Putamen (tissue), 1 donor: ENCODE data around the gene JMJD1C.

Experiments
- DNase-seq: peaks from one replicate; pipeline ENCODE4 v3.0.0-alpha.2; 2016; ENCODE audit warnings: low spot score

The JMJD1C gene

DNA sequence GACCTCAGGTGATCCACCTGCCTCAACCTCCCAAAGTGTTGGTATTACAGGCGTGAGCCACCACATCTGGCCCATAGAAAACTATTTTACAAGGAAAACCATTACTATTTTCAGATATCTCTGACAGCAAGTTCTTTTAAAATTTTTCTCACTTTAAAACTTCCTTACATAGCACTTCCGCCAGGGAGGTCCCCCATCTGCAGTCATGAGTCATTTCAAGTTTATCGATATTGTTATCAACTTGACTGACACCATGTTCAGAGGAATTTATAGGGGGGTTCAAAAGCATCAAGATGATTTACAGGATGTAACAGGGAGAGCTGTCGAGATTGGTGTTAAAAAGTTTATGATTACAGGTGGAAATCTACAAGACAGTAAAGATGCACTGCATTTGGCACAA, 243.8 kb downstream of the JMJD1C start:
- no peak for DNase-seq

DNA sequence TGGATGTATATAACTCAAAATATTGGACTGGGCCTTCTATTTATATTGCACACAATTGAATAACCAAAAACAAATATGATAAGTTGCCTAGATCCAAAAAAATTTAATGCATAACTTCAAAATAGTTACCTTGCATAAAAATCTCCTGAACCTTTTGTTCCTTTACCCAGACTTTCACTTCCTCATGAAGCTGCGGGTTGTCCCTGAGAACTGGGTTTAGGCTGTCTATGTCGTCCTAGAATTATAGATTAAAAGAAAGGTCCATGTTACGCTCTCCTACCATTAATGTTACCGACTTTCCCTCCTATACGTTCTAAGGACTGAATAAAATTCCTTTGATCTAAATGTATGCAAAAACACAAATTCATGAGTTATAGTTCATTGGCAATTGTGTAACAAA, 246.0 kb downstream of the JMJD1C start:
- no peak for DNase-seq

DNA sequence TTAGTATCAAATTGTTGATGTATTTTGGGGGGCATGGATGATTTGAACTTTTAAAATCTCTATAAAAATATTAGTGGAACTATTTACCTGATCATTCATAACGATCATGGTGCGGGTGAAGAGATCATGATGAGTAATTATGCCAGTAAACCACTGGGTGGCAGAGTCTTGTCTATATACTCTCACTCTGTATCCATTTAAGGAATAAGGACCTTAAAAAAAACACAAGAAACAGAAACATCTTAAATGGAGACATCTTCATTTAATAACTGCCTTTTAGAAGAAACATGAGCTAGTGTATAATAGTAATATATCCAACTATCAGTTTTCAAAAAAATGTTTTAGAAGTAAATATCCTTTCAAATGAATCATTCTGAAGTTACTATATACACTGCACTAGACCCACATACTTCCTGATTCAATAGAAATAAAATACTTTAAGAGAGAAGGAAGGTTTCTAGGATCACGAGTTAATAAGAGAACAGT, 248.6 kb downstream of the JMJD1C start:
- peak; percentile 52 for DNase-seq

DNA sequence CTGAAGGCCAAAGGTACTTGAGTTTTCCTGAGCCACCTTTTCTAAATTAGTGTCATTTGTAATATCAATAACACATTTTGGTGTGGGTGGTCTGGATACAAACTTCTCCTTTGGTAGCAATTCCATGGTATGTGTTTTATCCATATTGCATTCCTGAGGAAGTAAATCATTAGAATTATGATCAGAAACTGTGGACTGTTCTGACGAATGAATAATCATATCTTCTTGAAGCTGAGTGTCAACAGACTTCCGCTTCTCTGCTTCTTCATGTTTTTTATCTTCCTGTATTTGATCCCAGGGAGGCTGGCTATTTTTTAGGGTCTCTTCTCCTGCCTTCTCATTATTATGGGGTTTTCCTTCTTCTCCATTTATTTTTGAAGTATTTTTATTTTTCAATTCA, 251.2 kb downstream of the JMJD1C start:
- no peak for DNase-seq

DNA sequence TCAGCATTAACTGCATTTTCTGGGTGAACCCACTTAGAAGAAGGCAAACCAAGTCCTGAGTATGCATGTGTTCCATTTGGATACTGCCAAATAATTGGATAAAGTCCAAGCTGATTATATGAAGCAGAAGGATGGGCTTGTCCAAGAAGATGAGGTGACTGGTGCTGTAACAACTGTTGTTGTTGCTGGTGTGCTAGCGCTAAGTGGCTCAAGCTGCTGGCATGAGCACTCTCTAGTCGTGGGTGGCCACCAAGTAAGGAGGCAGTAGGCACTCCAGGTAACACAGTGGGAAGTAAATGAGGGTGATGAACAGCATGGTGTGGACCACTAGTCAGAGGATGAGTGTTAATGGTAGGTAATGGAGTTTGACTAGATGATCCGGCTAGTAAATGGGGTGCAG, 252.3 kb downstream of the JMJD1C start:
- DNase-seq, result no peak

- no peak for DNase-seq
Measured at GRCh38 chr10:63210611-63211196, 255.1 kb downstream of the JMJD1C start.

DNA sequence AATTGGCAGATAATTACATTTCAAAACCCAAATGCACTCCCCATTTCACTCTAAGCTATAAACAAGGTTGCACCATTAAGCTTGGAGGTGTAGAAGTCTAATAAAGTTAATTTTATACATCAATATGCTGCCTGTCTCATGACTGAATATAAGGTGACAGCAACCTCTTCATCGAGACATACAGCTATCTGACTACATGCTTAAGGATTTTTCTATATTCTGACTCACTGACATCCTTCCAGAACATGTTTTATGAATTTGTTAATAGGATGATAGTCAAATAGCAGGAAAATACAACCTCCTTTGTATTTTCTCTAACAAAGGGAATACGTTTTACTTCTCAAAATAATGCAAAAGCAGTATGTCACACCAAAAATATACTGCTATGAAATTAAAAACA, 256.1 kb downstream of the JMJD1C start:
- no peak for DNase-seq

DNA sequence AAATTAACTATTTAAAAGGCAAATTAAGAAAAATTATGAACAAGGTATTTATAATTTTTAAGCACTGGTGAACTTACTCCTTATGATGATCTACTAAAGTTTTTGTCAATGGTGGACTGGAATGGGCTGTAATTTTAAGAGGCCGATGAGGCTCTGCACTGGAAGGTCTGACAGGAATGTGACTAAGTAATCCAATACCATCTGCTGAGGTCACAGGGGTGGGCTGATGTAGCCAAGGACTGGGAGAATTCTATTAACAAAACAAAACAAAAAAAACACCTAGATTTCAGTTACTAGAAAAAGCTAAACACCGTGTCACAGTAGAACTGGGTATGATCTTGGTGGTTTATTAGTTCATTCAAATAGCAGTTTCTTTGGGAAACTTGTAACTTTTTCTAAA, 256.8 kb downstream of the JMJD1C start:
- DNase-seq, result no peak

- DNase-seq, result peak; percentile 90
Measured at GRCh38 chr10:63206997-63207811, 258.6 kb downstream of the JMJD1C start.

DNA sequence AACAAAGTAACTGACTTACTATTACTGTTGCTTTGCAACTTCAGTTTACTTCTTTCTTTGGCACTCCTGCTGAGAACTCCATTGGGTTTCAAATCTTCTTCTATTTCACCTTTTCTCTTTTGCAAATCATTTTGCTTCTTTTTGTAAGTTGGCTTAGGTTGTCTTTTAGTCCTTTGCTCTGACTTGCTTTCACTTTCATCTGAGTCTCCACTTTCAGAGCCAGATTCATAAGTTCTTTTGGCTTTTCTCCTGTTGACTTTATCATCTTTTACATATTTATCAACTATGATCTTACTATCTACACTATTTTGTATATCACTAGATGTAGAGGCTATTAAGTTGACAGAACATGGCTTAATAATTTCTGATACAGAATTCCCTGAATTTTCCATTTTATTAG, 259.2 kb downstream of the JMJD1C start:
- peak; percentile 19 for DNase-seq

DNA sequence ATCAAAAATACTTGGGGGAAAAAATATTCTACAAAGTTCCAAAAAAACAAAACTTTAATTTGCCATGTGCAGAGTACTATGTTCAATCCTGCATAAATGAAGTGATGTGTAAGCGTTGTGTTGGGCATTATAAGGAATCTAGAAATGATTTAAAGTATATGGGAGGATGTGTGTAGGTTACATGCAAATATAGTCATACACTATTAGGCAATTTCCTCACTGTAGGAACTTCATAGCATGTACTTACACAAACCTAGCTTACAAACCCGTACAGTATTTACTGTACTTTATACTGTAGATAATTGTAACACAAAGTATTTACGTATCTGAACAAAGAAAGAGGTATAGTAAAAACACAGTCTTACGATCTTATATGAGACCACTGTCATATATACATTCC, 260.4 kb downstream of the JMJD1C start:
- no peak for DNase-seq

DNA sequence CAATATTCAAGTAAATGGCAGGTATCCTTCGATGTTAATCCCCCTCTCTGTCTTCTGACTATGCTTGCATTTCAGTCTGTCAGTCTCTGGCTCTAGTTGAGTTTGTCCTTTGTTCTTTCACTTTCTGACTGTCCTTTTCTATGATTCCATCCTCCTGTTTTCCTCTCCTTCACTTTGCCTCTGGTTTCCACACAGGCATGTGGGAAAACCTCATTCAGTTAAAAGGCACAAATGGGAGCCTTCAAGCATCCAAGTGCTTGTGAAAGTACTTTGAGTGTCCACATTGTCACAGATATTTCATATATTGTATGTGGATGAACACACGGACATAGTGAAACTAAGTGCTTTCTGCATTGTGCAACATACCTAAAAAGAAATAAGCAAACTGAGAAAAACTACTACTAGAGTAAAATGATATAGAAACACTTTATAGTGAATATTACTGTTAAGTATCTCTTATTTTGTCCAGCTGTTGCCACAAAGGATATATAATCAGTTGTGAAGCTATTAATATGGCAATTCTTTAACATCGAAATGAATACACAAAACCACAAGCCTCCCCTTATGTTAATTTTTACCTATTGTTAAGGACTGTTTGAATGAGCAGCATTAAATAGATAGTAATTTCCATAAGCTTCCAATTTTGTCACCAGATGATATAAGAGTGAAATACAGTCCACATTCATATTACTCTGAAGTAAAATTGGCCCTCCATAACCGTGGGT, 260.9 kb downstream of the JMJD1C start:
- DNase-seq, result no peak

- no peak for DNase-seq
Measured at GRCh38 chr10:63201118-63201517, 264.7 kb downstream of the JMJD1C start.

DNA sequence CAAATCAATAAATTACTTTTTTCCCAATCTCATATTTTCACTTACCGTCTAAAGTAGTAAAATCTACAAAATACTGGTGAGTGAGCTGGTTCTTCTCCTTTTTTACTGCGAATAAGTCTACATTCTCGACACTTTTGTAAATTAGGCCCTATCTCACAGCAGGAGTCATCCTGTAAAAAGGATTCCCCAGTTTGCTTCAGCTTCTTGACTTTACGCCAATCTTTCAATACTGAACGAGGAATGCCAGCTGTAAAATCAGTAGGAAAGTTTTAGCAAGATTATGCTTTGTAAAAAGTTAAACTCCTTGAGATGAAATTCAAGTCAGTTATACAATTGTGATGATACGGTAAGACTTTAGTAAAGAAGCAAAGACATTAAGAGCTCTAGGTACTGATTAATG, 265.3 kb downstream of the JMJD1C start:
- no peak for DNase-seq

DNA sequence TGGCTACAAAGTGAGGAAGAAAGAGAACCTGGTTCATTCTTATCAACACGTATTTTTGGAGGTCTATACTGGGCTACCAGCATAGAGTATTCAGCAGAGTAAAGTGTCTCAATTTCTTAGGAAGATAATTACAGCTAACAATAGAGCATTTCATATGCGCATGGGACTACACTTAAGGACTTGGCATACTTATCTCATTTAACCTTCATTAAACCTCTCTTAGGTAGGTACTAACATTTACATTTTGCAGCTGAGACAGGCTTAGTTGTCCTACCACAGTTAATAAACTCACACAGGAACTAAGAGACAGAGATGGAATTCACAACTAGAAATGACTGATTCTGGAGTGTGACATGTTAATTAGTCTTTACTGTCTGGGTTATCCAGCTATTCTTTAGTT, 266.1 kb downstream of the JMJD1C start:
- DNase-seq, result no peak

GRCh38 chr10:63197344-63198092, 268.3 kb downstream of the JMJD1C start:
- DNase-seq, result no peak

DNA sequence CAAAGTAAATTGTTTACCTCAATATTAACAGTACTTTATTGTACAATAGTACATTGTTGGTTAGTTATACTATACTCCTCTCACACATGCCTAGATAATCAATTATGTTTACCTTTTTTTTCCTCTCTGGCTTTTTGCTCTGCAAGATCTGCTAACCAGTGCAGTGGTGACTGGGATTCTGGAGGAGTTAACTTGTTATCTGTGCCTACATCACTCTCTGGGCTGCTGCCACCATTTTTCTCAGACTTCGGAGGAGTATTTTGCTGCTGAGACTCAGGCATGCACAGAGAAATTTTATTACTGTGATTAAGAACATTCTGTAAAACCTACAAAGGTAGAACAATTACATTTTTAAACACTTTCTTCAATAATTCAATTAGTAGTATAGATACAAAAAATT, 273.0 kb downstream of the JMJD1C start:
- no peak for DNase-seq

GRCh38 chr10:63175534-63175933, 290.2 kb downstream of the JMJD1C start:
- no peak for DNase-seq

DNA sequence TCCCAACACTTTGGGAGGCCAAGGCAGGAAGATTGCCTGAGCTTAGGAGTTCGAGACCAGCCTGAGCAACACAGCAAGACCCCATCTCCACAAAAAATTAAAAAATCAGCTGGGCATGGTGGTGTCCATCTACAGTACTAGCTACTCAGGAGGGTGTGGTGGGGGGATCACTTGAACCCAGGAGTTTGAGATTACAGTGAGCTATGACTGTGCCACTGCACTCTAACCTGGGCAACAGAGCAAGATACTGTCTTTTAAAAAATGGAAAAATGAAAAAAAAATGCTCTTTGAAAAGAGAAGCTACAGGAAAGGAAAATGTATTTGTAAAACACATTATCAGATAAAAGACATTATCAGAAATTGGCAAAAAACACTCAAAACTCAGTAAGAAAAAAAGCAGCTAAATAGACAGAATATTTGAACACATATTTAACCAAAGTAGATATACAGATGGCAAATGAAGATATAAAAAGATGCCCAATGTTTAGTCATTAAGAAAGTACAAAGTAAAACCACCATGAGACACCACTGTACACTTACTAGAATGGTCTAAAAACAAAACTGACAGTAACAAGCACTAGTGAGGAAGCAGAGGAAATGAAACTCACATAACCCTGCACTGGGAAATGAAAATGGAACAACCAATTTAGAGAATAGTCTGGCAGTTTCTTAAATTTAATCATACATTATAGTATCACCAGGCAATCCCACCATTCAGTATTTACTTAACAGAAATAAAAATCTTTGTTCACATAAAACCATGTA, 292.1 kb downstream of the JMJD1C start:
- no peak for DNase-seq

DNA sequence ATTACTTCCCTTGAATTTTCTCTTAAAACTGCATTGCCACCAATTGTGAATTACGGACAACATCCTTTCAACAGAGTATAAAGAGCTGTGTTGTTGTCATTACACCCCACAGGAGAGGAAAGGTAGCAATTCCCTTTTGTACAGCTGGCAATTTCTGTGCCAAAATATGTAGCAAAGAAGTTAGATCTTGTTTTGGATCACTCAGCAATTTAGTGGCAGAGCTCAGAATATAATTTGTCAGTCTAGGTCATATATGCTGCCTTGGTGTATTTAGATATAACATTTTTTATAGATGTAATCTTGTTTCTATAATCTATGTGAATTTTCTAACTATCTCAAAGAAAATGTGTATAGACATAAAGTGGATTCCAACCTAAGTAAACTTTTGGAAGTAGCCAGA, 293.9 kb downstream of the JMJD1C start:
- DNase-seq, result no peak

DNA sequence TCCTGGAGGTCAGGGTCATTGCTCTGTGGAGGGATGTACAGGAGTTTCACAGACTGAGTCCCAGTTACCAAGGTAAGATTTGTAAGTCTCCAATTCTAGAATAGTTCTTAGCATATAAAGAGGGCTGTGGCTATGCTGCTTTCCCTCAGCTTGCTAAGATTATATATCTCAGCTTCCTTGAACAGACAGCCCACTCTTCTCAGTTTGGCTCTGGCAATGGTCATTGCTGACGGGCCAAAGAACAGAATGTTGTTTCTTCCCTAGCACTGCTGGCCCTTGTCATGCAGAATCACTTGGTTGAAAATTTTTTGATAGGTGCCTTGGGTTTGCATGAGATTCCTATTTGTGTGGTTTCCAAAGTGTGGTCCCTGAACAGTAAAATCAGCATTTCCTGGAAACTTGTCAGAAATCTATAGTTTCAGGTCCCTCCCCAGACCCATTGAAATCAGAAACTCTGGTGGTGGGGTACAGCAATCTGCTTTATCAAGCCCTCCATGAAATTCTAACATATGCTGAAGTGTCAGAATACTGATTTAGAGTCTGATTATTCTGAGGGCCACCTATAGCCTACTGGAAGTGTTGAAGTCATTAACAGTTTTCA, 294.4 kb downstream of the JMJD1C start:
- DNase-seq, result no peak
